ENCODE results near the gene FIZ1.

The FIZ1 gene

DNA sequence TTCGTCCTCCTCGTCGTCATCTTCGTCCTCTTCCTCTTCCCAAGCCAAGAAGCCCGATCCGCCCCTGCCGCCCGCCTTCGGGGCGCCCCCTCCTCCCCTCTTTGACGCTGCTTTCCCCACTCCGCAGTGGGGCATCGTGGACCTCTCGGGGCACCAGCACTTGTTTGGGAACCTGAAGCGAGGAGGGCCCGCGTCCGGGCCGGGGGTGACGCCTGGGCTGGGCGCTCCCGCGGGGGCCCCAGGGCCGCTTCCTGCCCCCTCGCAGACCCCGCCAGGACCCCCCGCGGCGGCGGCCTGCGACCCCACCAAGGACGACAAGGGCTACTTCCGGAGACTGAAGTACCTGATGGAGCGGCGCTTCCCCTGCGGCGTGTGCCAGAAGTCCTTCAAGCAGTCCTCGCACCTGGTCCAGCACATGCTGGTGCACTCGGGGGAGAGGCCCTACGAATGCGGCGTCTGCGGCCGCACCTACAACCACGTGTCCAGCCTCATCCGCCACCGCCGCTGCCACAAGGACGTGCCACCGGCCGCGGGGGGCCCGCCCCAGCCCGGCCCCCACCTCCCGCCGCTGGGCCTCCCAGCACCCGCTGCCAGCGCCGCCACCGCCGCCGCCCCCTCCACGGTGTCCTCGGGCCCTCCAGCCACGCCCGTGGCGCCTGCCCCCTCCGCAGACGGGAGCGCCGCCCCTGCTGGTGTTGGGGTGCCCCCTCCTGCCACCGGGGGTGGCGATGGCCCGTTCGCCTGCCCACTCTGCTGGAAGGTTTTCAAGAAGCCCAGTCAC, 14.8 kb upstream of the FIZ1 start:
- DNase-seq (ENCODE audit: low read depth, low spot score), result no peak

GRCh38 chr19:55613396-55613795, 14.1 kb upstream of the FIZ1 start:
- no peak for DNase-seq (ENCODE audit: low read depth, low spot score)

GRCh38 chr19:55611983-55612645, 12.8 kb upstream of the FIZ1 start:
- no peak for DNase-seq (ENCODE audit: low read depth, low spot score)

GRCh38 chr19:55611300-55611982, 12.1 kb upstream of the FIZ1 start:
- DNase-seq (ENCODE audit: low read depth, low spot score), result no peak

DNA sequence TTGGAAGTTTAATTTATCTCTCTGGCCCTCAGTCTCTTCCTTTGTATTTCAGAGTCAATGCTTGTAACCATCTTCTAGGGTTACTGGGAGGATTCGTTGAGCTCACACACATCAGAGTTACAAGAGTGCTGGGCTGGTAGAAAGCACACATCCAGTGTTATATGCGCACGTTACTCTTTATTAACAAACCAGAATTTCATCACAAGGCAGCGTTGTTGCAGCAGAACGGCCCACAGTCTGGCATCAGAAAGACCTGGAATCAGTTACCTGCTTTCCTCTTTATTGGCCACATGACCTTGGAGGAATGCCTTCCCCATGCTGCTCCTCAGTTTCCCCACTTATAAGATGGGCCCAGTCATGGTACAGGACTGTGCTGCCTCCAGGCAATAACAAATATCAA, 10.0 kb upstream of the FIZ1 start:
- DNase-seq (ENCODE audit: low read depth, low spot score), result no peak

- no peak for DNase-seq (ENCODE audit: low read depth, low spot score)
Observed at GRCh38 chr19:55606817-55607216, 7.5 kb upstream of the FIZ1 start.

DNA sequence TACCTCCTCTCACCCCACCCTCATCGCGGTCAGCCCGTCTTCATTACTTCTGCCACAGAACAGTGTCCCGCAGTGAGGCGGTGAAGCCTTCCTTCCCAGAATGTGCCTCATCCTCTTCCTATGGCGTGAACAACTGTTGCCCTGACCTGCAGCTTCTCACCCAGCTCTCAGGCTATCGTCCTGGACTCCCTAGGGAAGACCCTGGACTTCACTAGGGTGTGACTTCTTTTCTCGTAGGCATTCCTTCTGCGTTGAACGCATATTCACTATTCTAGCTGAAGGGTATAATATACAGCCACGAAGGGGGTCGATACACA, 7.1 kb upstream of the FIZ1 start:
- no peak for DNase-seq (ENCODE audit: low read depth, low spot score)

DNA sequence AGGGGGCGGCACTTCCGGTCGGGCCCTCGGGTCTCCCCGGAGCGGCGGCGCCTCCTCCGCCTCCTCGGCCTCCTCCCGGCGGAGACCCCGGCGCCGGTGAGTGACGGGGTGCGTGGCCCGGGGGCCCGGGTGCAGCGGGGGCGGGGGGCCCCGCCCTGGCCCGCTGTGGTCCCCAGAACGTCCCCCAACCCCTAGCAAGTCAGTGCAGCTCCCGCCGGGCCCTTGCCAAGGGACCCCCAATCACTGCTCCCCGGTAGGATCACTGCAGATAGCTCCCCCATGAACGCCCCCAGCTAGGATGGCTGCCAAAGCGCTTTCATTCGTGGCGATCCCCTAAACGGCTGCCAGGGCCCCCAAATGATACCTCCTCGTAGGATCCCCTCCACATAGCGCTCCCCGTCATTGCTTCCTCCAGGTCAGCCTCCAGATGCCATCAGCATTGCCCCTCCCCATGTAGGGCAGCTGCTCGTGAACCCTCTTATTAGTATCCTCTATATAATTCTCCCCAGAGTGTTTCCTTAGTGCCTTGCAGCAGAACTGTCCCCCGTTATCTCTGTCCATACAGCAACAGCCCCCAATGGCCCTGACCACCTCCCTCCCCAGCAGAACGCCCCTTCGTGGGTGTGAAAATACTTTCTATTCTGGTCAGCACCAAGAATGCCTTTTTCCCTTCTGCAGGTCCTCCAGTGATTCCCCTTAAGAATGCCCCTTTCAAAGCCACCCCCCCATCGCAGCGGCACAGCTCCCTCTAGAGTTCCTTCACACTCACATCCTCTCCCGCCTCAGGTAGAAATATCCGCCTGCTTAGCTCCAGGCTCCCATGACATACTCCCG, 6.5 kb upstream of the FIZ1 start, which contains the start of gene ZNF865:
TSS of gene ZNF865 (plus strand) at position 11 of the 834 bp plus-strand sequence. CDS start 7,972 bp downstream, outside the sequence.
- DNase-seq (ENCODE audit: low read depth, low spot score), result peak; percentile 67

DNA sequence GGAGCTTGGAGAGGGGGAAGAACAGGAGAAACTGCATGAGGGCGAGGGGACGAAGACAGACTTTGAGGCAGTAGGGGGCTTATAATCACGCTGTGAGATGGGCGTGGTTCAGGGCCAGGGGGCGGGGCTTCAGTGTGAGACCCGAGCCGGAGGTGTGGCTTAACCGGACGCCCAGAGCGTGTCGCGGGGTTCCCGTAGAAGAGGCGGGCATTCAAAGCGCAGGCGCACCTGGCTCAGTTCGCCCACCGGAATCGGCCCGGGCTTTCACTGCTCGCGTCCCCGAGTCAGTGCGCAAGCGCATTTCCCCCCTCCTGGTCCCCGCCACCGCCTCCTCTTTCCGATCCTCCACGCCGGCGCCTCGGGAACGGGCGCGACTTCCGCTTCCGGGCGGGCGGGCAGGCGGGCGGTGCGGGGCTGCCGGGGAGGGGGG, 5.9 kb upstream of the FIZ1 start:
- DNase-seq (ENCODE audit: low read depth, low spot score), result peak; percentile 91

DNA sequence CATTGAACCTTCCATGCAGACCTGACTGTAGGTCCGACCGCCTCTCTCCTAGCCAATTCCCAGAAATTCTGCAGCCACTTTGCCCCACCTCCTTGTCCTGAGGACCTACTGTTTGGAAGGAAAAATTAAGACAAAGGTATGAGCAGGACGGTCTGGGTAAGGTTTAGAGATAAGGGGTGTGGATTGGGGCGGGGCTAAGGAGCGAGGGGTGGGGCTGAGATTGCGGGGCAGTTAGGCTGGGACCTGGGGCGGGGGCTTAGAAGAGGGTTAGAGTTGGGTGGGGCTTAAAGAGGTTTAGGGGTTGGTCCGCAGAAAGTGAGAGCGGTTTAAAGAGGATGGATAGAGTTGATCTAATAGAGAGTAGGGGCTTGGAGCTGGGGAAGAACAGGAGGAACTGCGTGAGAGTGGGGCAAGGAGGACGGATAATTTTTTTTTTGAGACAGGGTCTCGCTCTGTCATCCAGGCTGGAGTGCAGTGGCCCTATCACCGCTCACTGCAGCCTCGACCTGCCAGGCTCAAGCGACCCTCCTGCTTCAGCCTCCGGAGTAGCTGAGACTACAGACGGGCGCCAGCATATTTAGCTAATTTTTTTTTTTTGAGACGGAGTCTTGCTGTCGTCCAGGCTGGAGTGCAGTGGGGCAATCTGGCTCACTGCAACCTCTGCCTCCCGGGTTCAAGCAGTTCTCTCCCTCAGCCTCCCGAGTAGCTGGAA, 4.4 kb upstream of the FIZ1 start:
- no peak for DNase-seq (ENCODE audit: low read depth, low spot score)

DNA sequence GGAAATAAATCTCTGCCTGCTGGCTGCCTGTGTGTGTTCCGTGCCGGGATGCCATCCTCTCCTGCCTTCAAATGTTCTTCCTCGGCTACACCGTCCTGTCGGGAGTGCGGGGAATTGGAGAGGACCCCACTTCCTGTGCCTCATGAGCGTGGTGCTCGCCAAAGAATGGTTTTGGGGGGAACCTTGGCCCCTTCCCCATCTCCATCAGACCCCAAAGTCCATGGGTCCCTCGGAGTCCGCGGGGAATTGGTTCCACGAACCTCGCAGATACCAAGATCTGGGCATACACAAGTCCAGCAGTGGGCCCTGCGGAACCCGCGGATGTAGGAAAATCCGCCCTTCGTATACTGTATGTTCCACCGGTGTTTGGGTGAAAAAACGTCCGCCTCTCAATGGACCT, 3.8 kb upstream of the FIZ1 start:
- DNase-seq (ENCODE audit: low read depth, low spot score), result no peak

- DNase-seq (ENCODE audit: low read depth, low spot score), result no peak
Observed at GRCh38 chr19:55602104-55603001, 3.0 kb upstream of the FIZ1 start.

GRCh38 chr19:55601084-55601483, 1.8 kb upstream of the FIZ1 start:
- DNase-seq (ENCODE audit: low read depth, low spot score), result no peak

DNA sequence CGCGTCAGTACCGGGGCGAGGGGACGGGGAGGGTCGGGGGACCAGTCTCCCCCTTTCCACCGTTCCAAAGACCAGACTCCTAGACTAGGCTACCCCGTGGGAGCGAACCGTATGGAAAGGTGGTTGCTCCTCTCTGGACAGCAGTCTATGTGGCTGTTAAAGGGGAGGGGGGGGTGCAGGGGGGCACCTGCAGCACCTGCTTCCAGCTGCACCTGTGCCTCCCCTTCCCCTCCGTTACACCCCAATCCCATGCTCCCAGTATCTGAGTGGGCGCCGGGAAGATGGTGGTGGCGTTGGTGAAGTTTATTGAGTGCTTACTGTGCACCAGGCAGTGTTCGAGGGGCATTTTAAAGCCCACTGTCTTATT, 1.3 kb upstream of the FIZ1 start:
- no peak for DNase-seq (ENCODE audit: low read depth, low spot score)

GRCh38 chr19:55599842-55600661, 735 bp upstream of the FIZ1 start, which contains the start of gene ZNF524:
Gene ZNF524, plus strand, starts transcription at chr19:55600288. Its CDS starts 1,825 bp downstream, at chr19:55602113.
- DNase-seq (ENCODE audit: low read depth, low spot score), result peak; percentile 85

DNA sequence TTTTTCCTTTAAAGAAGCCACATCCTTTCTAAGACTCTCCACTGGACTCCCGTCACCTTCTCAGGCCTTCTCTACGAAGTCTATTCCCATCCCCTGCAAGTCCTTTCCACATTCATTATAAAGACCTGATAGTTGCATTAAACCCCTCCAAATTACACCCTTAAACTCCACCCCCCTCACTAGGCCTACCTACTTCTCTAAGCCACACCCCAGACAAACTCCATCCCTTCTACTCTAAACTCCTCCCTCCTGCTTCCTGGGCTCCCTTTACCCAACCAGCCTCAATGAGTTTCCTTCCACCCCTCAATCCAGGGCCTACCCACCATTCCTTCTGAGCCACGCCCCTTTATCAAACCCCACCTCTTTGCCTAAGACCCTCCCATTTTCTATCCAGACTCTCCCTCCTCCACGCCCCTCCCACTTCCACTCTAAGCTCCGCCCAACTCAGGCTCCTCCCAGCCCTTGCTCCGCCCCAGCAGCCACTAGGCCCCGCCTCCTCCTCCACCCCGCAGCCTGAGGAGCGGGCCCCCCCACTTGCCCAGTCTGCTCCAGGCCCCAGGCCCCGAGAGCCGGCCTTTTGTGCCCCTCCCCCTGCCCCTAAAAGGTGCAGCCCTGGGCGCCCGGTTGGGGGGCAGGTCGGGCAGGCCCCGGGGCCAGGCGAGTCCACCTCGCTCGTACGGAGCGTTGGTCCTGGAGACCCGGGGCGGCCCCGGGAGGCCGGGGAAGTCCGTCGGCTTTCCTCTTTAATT, 424 bp downstream of the FIZ1 start:
- peak; percentile 78 for DNase-seq (ENCODE audit: low read depth, low spot score)

DNA sequence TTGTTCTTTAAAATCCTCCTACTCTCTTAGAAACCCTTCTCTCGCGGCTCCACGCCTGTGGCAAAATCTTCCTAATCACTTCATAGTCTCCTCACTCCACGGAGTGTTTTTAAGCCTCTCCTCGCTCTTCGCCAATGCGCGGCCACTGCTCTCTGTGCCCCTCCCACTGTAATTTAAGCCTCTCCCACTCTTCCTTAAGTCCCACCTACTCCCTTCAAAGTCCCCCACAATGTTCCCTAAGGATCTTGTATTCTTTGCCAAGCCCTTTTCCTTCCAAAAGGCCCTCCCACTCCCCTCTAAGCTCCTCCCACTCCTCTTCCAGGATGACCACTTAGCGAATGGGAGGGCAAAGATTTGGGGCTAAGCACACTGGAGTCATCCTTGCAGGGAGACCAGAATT, 1.3 kb downstream of the FIZ1 start:
- no peak for DNase-seq (ENCODE audit: low read depth, low spot score)

DNA sequence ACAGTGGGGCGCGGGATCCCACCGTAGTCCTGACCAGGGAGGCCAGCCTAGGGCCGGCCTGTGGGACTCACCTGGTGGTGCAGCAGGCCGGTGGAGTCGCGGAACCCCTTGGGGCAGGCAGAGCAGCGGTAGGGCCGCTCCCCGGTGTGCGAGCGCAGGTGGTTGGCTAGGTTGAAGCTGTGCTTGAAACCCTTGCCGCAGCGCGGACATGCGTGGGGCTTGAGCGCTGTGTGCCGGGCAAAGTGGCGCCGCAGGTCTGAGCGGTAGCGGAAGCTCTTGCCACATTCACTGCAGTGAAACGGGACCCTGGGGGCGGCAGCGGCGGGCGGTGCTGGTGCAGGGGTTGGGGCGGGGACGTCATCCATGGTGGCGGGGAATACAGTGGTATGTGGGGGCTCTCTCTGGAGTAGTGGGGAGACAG, 1.8 kb downstream of the FIZ1 start:
- no peak for DNase-seq (ENCODE audit: low read depth, low spot score)

Measured in smooth muscle cell of the brain vasculature (primary cell).